NCI-H748 treated with DMSO at 0.1 percent for 48 hours (cell line): Measurements from ENCODE around the gene UCHL1.
"Not testable (repeated sequence)": the region's sequence is repeated elsewhere in the genome, so short reads cannot be mapped to it uniquely, and the experiment has no call there.

ENCODE experiments used
- DNase-seq: peaks from one replicate; lab custom pipeline; 2025; lab: John Stamatoyannopoulos, UW

The UCHL1 gene

DNA sequence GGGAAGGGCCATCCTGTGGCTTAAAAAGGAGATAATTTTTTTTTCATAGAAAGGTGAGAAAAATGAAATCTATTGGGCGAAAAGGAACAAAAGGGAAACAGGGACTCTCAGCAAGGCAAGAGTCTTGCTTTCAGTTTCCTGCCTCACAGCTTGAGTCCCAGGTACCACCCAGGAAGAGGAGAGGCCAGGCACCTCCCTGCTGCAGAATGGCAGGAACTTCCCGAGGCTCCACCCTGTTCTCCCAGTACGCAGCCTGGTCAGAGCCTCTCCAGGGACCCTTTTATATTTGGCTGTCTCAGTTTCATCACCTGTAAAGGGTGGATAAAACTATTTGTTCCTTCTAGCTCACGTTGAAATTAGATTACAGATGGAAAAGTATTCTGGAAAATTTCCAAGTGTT, 33.8 kb downstream of the UCHL1 start:
- no peak for DNase-seq

DNA sequence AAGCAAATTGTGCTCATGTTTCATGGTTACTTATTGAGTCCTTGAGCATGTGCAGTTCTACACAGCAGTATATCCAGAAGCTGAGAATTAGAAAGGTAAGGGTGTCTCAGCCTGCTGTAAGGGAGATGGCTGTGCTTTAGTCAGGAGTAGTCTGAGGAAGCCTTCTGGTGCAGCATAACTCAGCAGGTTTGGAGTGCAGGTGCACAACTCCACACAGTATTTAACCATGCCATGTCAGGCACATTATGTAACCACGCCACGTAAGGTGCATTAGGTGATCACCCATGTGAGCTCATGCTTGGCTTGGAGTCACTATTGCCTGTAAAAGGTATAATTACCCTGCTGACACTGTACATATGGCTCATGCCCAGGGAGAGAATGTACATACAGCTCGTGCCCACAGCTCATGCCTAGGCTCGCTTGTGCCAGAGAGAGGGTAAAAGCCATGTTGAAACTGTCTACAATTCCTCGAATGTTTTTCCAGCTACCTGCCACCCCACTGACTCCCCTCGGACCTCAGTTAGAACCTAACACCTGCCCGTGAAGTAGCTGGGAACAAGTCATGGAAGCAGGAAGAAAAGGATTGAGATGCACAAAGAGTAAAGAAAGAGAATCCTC, 37.8 kb downstream of the UCHL1 start:
- no peak for DNase-seq

DNA sequence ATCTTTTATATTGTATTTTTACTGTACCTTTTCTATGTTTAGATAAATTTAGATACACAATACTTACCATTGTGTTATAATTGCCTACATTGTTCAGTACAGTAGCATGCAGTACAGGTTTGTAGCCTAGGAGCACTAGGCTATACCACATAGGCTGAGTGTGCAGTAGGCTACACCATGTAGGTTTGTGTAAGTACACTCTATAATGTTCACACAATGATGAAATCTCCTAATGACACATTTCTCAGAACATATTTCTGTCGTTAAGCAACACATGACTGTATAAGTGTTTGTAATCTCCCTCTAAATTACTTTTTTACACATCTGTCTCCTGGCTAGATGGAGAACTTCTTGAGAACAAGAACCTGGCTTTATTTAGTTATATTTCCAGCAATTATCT, 40.3 kb downstream of the UCHL1 start:
- DNase-seq: no peak

DNA sequence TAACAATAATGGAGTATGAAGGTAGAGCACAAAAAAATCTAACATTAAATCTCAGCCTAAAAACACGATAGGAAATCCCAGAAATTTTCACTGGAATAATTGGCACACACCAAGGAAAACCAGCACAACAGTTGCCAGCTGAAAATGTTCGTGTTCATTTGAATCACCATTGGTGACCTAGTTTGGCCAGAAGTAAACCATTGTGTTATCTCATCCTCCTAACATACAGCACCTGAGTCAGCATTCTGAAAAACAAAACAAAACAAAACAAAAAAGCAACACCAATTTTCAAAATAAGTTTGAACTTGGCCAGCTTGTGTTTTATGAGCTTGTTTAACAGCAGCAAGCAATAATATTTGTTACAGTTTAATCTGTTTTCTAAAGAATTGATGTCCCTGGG, 41.1 kb downstream of the UCHL1 start:
- no peak for DNase-seq

DNA sequence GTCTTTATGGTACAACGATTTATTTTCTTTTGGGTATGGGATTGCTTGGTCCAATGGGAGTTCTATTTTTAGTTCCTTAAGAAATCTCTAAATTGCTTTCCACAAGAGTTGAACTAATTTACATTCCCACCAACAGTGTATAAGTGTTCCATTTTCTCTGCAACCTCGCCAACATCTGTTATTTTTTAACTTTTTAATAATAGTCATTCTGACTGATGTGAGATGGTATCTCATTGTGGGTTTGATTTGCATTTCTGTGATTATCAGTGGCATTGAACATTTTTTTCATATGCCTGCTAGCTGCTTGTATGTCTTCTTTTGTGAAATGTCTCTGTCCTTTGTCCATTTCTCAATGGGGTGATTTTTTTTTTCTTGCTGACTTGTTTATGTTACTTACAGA, 42.8 kb downstream of the UCHL1 start:
- no peak for DNase-seq

DNA sequence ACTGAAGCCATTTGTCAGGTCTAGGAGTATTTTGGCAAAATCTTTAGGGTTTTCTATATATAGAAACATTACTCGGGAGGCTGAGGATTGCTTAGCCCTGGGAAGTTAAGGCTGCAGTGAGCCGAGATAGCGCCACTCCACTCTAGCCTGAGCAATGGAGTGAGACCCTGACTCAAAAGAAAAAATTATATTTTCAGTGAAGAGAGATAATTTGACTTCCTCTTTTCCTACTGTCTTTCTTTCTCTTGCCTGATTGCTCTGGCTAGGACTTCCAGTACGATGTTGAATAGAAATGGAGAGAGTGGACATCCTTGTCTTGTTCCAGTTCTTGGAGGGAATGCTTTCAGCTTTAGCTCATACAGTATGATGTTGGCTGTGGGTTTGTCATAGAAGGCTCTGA, 44.4 kb downstream of the UCHL1 start:
- no peak for DNase-seq

DNA sequence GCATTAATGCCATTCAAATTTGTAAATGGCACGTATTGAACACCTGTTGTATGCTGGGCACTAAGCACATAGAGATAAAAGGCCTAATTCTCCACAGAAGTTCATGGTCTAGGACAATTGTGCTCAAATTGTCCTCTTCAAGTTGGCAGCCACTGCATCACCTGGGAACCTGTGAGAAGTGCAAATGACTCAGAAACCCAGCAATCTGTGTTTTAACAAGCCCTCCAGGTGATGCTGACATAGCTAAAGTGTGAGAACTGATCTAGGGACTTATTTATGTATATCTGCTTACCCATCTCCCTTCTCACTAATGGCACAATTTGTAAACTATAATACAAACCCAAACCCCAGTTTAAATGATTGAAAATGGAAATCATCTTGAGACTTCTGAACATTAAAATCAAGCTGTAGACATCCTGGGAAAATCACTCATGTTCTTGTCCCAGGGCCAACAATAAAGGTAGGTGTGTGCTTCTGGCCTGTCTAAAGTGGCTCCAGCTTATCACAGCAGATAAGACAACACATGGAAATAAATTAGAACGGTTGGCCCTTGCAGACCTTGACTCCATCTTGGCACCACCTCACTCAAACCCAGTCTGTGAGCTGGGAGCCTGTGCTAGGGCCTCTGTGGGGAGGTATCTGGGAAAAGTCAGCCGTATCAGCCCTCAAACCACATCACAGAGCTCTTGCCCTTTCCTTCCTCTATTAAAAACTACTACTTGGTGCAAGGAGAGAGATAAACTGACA, 46.8 kb downstream of the UCHL1 start:
- no peak for DNase-seq

DNA sequence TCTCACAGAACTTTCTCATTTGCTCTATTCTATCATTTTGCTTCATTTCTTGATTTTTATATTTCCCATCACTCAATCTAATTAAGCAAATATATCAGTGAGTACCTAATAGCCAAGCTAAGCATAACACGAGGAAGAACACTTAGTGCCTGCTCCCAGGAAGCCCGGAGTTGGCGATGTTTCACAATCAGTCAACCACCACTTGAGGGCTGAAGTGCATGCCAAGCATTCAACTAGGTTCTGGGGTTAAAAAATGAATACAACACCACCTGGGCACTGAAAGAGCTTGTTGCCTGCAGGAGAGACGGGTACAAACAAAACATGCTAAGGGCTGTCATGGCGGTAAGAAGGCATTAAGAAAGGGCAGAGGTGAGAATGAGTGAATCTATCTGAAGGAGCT, 47.5 kb downstream of the UCHL1 start:
- no peak for DNase-seq

DNA sequence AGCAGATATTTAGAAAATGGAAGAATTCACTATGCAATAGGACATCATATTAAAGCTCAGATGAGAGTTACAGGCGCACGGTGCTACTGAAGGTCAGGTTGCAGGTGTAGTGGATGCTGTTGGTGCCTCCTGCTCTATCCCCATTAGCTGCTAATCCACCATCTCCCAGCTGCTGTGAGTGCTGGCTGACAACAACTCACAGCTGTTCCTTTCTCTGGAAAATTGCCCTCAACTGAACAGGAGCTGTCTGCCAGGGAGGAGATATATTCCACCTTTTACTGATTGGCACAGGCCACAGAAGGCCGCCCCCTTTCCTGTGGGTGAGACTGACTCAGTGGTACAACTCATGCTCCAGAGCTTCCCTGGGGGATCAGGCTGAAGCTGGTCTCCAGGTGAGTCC, 48.7 kb downstream of the UCHL1 start:
- DNase-seq: no peak

DNA sequence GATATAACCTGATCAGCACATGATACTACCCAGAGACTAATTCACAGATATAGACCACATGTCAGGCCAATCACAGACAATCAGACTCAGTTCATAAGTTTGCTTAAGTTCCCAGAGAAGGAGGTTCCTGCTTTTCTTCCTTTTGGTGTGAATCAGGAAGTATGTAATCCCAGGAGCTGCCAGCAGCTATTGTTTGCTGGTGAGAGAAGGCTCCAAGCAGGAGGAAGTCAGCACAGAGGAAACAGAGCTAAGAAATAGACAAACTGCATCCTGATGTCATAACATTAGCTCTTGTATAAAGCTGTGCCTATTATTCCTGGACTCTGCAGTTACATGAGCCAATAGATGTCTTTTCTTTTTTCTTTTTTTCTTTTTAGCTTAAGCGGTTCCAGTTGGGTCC, 50.9 kb downstream of the UCHL1 start:
- no peak for DNase-seq

DNA sequence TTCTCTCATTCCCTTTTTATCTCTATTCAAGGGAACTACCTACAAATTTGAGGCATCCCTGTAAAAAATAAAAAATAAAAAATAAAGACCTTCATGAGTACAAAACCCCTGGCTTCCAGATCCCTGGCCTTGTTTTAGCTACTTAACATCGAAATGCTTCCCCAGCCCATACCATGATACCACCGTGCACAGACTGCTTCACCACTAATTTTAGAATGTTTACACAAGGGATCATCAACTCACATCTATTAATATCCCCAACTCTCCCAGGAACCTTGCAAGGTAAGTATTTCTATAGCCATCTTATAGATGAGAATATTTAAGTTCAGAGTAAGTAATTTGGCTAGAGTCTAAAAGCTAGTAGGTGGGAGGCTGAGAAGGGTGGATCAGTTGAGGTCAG, 51.7 kb downstream of the UCHL1 start:
- no peak for DNase-seq

DNA sequence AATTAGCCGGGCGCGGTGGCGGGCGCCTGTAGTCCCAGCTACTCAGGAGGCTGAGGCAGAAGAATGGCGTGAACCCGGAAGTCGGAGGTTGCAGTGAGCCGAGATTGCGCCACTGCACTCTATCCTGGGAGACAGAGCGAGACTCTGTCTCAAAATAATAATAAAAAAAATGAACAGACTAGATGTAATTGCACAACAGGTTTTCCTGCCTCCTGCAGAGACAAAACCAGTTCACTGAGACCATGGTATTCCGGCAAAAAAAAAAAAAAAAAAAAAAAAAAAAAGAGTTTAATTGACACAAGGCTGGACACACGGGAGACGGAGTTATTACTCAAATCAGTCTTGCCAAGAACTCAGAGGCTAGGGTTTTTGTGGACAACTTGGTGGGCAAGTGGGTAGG, 58.7 kb downstream of the UCHL1 start:
- not testable (repeated sequence) for DNase-seq

DNA sequence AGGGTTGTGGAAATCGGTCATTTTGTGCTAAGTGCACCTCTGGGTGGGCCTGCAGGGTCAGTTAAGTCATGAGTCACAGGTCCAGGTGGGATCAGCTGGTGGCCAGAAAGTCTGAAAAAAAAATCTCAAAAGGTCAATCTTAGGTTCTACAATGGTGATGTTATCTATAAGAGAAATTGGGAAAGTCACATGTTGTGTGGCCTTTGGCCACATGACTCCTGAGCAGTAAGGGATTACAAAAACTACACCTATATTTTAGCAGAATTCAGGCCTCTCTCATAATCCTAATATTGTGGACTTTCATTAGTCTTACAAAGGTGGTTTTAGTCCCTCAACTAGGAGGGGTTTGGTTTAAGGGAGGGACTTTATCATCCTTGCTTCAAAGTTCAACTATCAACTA, 59.1 kb downstream of the UCHL1 start:
- no peak for DNase-seq
